ENCODE data around the gene RUBCNL. TPM values are rescaled to one million over a fixed set of nuclear protein-coding genes. Genes with fewer than 3 reads are reported as not detected.

Gene RUBCNL
- total and polyA plus RNA-seq, 2 of the 4 experiments (the other 2 are of a cell fraction): 0.03 TPM; not detected in 1

DNA sequence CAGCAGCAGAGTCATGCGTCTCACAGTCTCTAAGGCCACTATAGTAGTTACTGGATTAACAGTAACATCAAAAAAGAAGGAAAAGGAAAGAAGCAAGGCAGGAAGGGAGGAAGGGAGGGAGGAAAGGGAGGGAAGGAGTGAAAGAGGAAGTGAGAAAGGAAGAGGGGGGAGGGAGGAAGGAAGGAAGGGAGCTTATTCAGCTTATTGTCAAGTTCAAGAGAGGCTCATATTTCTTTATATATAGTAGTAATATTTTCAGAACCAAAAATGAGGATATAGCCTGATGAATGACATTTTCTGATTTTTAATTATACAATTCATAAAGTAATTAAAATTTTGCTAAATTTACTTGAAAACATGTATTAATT, 17.7 kb upstream of the RUBCNL start:
- H2AK5ac ChIP-seq (ENCODE audit: low read depth, low read length): no peak overlapping the region
- H3K9me3 ChIP-seq (ENCODE audit: control insufficient read depth, insufficient read depth, low read length): no peaks in the 10 kb centered on the region
- no peak overlapping the region for H3K23ac ChIP-seq (ENCODE audit: low read depth, low read length)
- no peak overlapping the region for H3K4me3 ChIP-seq (ENCODE audit: insufficient read depth, low read depth, low read length)
- H4K91ac ChIP-seq (ENCODE audit: insufficient read depth, low read depth, low read length): no peak overlapping the region
- no peak overlapping the region for H4K8ac ChIP-seq (ENCODE audit: low read depth in 2 of 2, low read length in 2 of 2)
- no peak overlapping the region for H3K9ac ChIP-seq (ENCODE audit: low read depth, low read length)
- H3K4me1 ChIP-seq (ENCODE audit: control insufficient read depth, insufficient read depth, low read length): no peaks in the 10 kb centered on the region
- H2BK5ac ChIP-seq (ENCODE audit: low read depth, low read length, poor library complexity, severe bottlenecking): no peak overlapping the region
- H3K27ac ChIP-seq (ENCODE audit: insufficient read depth, low read length): no peak overlapping the region
- H3K56ac ChIP-seq (ENCODE audit: extremely low read depth, insufficient read depth, low read length): no peak overlapping the region
- TF ChIP-seq FOS (IDR thresholded peaks at IDR 0.05; ENCODE audit: low read depth, low read length) (no peak), RFX5 (IDR thresholded peaks at IDR 0.05; ENCODE audit: low read depth, low read length) (no peak), NFE2L2 (IDR thresholded peaks at IDR 0.05; ENCODE audit: low read depth, low read length) (no peak), MAFK (IDR thresholded peaks at IDR 0.05; ENCODE audit: low read depth, low read length) (no peak), RAD21 (IDR thresholded peaks at IDR 0.05; ENCODE audit: low read length) (no peak), RCOR1 (IDR thresholded peaks at IDR 0.05; ENCODE audit: insufficient replicate concordance, low read length) (no peak), MAZ (IDR thresholded peaks at IDR 0.05; ENCODE audit: borderline replicate concordance, low read depth, low read length) (no peak), CEBPB (IDR thresholded peaks at IDR 0.05; ENCODE audit: low read depth, low read length) (no peak), BHLHE40 (IDR thresholded peaks at IDR 0.05; ENCODE audit: low read depth, low read length) (no peak)
- TF ChIP-seq, protein P1, sequence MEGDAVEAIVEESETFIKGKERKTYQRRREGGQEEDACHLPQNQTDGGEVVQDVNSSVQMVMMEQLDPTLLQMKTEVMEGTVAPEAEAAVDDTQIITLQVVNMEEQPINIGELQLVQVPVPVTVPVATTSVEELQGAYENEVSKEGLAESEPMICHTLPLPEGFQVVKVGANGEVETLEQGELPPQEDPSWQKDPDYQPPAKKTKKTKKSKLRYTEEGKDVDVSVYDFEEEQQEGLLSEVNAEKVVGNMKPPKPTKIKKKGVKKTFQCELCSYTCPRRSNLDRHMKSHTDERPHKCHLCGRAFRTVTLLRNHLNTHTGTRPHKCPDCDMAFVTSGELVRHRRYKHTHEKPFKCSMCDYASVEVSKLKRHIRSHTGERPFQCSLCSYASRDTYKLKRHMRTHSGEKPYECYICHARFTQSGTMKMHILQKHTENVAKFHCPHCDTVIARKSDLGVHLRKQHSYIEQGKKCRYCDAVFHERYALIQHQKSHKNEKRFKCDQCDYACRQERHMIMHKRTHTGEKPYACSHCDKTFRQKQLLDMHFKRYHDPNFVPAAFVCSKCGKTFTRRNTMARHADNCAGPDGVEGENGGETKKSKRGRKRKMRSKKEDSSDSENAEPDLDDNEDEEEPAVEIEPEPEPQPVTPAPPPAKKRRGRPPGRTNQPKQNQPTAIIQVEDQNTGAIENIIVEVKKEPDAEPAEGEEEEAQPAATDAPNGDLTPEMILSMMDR (conservative IDR thresholded peaks at IDR 0.05; ENCODE audit: low read depth, low read length): no peak
- TF ChIP-seq, protein P2, sequence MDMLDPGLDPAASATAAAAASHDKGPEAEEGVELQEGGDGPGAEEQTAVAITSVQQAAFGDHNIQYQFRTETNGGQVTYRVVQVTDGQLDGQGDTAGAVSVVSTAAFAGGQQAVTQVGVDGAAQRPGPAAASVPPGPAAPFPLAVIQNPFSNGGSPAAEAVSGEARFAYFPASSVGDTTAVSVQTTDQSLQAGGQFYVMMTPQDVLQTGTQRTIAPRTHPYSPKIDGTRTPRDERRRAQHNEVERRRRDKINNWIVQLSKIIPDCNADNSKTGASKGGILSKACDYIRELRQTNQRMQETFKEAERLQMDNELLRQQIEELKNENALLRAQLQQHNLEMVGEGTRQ (IDR thresholded peaks at IDR 0.05; ENCODE audit: low read depth, low read length): no peak
- no peaks in the 10 kb centered on the region; the same call in 1 of the 2 replicates for H3K27me3 ChIP-seq (ENCODE audit: control insufficient read depth, insufficient read depth, low read length)
- no peak overlapping the region for H2BK120ac ChIP-seq (ENCODE audit: low read depth, low read length)
- POLR2A ChIA-PET (ENCODE audit: unreplicated experiment): no interaction called here
- no peak overlapping the region for H3K4me2 ChIP-seq (ENCODE audit: low read depth, low read length)
- no peak overlapping the region for H2AFZ ChIP-seq (replicated peaks; ENCODE audit: low read length, poor library complexity)
- no peak overlapping the region for H4K5ac ChIP-seq (ENCODE audit: low read depth, low read length)
- DNase-seq (no peak), ATAC-seq (ENCODE audit: low read depth) (no peak)
- dilution Hi-C loops (cut with HindIII; ENCODE audit: low sequenced_read_pairs, unreplicated experiment) (no loop called here), intact Hi-C loops (cut with micrococcal nuclease) (no loop called here), in situ Hi-C loops (cut with MboI; ENCODE audit: low sequenced_read_pairs) (no loop called here)
- no peak overlapping the region for H3K18ac ChIP-seq (ENCODE audit: low read depth, low read length)
- no peak overlapping the region for H3K14ac ChIP-seq (replicated peaks; ENCODE audit: low read depth, low read length)
- H2BK15ac ChIP-seq (ENCODE audit: low read depth, low read length): no peak overlapping the region
- H2AK9ac ChIP-seq (replicated peaks; ENCODE audit: low read depth, low read length, poor library complexity): no peak overlapping the region
- no TSS peak for BruUV-seq (replicated peaks)
- H3K9me1 ChIP-seq (ENCODE audit: insufficient read depth, low read length): no peaks in the 10 kb centered on the region
- H3K36me3 ChIP-seq (ENCODE audit: control insufficient read depth, insufficient read depth, low read length): no peaks in the 10 kb centered on the region
- CTCF ChIA-PET: no interaction called here
- no peaks in the 10 kb centered on the region for H4K20me1 ChIP-seq (ENCODE audit: insufficient read depth, low read length)
- WGBS, 2 experiments (ENCODE audit: extremely low coverage in 2 of 2, insufficient read length in 1 of 2): no CpG with 5 or more reads among the region's 1 CpG
- H2BK20ac ChIP-seq (ENCODE audit: low read depth, low read length): no peak overlapping the region
- no peak overlapping the region for H3K4ac ChIP-seq (ENCODE audit: low read depth, low read length)
- H3K79me1 ChIP-seq (ENCODE audit: low read depth in 1 of 2, low read length in 2 of 2): no peaks in the 10 kb centered on the region

Measured in IMR-90 (cell line).